Measurements from ENCODE around the gene GLIPR1L2. TPM values are rescaled to one million over a fixed set of nuclear protein-coding genes. Genes with fewer than 3 reads are reported as not detected.

Gene GLIPR1L2
- total RNA-seq (2021; fragmentation: NEBNext Ultra II Directional; extraction: Animal tissue kit (Norgen Biotek cat#: 25700)) = not detected in 2 replicates
- polyA plus RNA-seq (2011; rRNA removed) = 0.09 and 0.24 TPM in 2 replicates
- polyA plus RNA-seq (2011; cell fraction: cytosol; rRNA removed) = 0.25 TPM
- 0.14 TPM for polyA plus RNA-seq (2011; cell fraction: nucleus; rRNA removed)
- 0.15 to 0.20 TPM in 2 of 4 replicates, not detected in the others for polyA plus RNA-seq (2012, experiment 1 of 2)
- polyA plus RNA-seq (2012, experiment 2 of 2) = not detected
- 0.06 TPM for polyA plus RNA-seq (2013, experiment 1 of 2)
- polyA plus RNA-seq (2013, experiment 2 of 2) = 0.22 TPM
- polyA minus RNA-seq (2011; rRNA and poly(A)+ RNA removed) = 0.16 and 0.54 TPM in 2 replicates
- not detected for polyA minus RNA-seq (2011; cell fraction: cytosol; rRNA and poly(A)+ RNA removed)
- polyA minus RNA-seq (2011; cell fraction: nucleus; rRNA and poly(A)+ RNA removed) = not detected
- long read RNA-seq, experiment 1 = 0 reads
- long read RNA-seq, experiment 2 = 0 reads

DNA sequence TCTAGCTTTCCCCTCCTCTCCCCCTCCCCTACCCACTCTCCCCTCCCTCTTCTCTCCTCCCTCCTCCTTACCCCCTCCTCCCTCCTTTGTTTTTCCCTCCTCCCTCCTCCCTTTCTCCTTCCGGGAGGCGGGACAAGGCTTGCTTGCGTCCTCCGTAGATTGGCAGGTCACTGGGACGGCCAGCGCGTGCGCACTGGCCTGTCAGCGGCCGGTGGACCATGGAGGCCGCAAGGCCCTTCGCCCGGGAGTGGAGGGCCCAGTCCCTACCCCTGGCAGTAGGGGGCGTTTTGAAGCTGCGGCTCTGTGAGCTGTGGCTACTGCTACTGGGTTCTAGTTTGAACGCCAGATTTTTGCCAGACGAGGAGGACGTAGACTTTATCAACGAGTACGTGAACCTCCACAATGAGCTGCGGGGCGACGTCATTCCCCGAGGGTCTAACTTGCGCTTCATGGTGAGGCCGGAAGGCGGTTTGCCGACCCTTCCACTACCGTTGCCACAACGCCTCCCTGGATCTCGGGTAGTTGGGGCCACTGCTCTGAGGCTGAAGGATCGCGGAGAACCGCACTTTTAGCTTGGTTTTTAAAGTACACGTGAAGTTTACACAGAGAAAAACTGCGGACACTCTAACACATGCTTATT, at the start of gene GLIPR1L2:
GLIPR1L2 (plus strand) TSS at position 191 of the 640 bp plus-strand sequence; CDS start at position 219, 28 bp downstream.
- POLR2A ChIA-PET (ENCODE audit: partially characterized antibody) = interaction anchor here (0.6 to 1.1 kb wide), 2 partner anchors 33 to 94 kb away, joined by 4 read pairs; no protein-coding TSS in a partner anchor
- TF ChIP-seq YY1 (IDR thresholded peaks at IDR 0.05; ENCODE audit: low read depth, low read length) = peak; percentile 81
- peak; percentile 49 to 66; a peak in 3 of 4 replicates for TF ChIP-seq RAD21 (IDR thresholded peaks at IDR 0.05 in 1 of 2, conservative IDR thresholded peaks at IDR 0.05 in 1 of 2; ENCODE audit: low read depth in 2 of 2, low read length in 2 of 2)
- TF ChIP-seq HDAC6 (IDR thresholded peaks at IDR 0.05; ENCODE audit: low read depth, low read length) = no peak
- peak; percentile 43; the same call in 1 of the 2 replicates for TF ChIP-seq SP4 (IDR thresholded peaks at IDR 0.05; ENCODE audit: low read length)
- TF ChIP-seq FOSL1 (IDR thresholded peaks at IDR 0.05; ENCODE audit: insufficient read depth, low read depth, low read length) = no peak
- TF ChIP-seq EP300 (IDR thresholded peaks at IDR 0.05; ENCODE audit: borderline replicate concordance in 1 of 2, low read depth in 2 of 2, low read length in 2 of 2) = no peak
- TF ChIP-seq CEBPB (IDR thresholded peaks at IDR 0.05; ENCODE audit: low read depth, low read length) = no peak
- no peak for TF ChIP-seq TCF12 (IDR thresholded peaks at IDR 0.05; ENCODE audit: low read depth, low read length)
- peak; percentile 59 for TF ChIP-seq KDM4A (IDR thresholded peaks at IDR 0.05; ENCODE audit: low read depth, low read length, severe bottlenecking)
- TF ChIP-seq SP1 (IDR thresholded peaks at IDR 0.05; ENCODE audit: low read depth, low read length) = no peak

More for the DNA sequence above, at the start of gene GLIPR1L2:
- H3K4me1 ChIP-seq (replicated peaks in 1 of 4; ENCODE audit: control insufficient read depth in 3 of 4, insufficient read depth in 4 of 4, low read length in 3 of 4) = peaks cover 0 to 3% (median 0%) of the 10 kb centered on the region in 4 experiments; a peak in 1 of 7 replicates
- DNase-seq (ENCODE audit: low read depth in 1 of 2, low spot score in 2 of 2) = peak; percentile 97 to 98
- H3K27me3 ChIP-seq (replicated peaks in 1 of 4; ENCODE audit: control insufficient read depth in 3 of 4, extremely low read depth in 1 of 4, insufficient read depth in 3 of 4, low read length in 3 of 4) = no peaks in the 10 kb centered on the region
- peak within 1 kb of the TSS; percentile 49 to 71 for H3K4me2 ChIP-seq (ENCODE audit: insufficient read depth in 1 of 2, low read depth in 2 of 2, low read length in 2 of 2)
- peak within 1 kb of the TSS; percentile 49 for H4K91ac ChIP-seq (replicated peaks; ENCODE audit: insufficient read length, low read length)
- no peaks in the 10 kb centered on the region for H3K9me3 ChIP-seq (ENCODE audit: insufficient read depth in 2 of 2, low read depth in 1 of 2, low read length in 1 of 2)
- no peaks in the 10 kb centered on the region for H3K79me2 ChIP-seq (ENCODE audit: control insufficient read depth in 1 of 2, insufficient read depth in 2 of 2, low read length in 2 of 2)
- peak within 1 kb of the TSS; percentile 92; the same call in 1 of the 2 replicates for H2BK12ac ChIP-seq (ENCODE audit: low read depth, low read length)
- no peak within 1 kb of the TSS for H2BK120ac ChIP-seq (replicated peaks; ENCODE audit: low read depth, low read length)
- H2BK20ac ChIP-seq (ENCODE audit: low read length) = no peak within 1 kb of the TSS
- peak within 1 kb of the TSS; percentile 93 for H2BK5ac ChIP-seq (ENCODE audit: low read depth, low read length)
- no peaks in the 10 kb centered on the region for H3K36me3 ChIP-seq (ENCODE audit: control insufficient read depth in 2 of 4, insufficient read depth in 4 of 4, low read length in 3 of 4)
- CTCF ChIA-PET (ENCODE audit: partially characterized antibody) = interaction anchor here (0.6 to 3.0 kb wide), 22 partner anchors 9 to 489 kb away, joined by 3 to 21 read pairs (median 4); partner anchors contain the start of genes CAPS2, GLIPR1 and GLIPR1L1
- no peak within 1 kb of the TSS for H3K14ac ChIP-seq (ENCODE audit: insufficient read length)
- no peak within 1 kb of the TSS for H3K56ac ChIP-seq (replicated peaks; ENCODE audit: insufficient read length, low read depth, low read length)
- H3K4me3 ChIP-seq (ENCODE audit: extremely low read depth in 1 of 4, insufficient read depth in 2 of 4, low read depth in 3 of 4, low read length in 4 of 4) = peak within 1 kb of the TSS; percentile 51 to 63 (median 58)
- no peak within 1 kb of the TSS for H3K23ac ChIP-seq (ENCODE audit: insufficient read length)
- peak within 1 kb of the TSS in 3 of 4 experiments; percentile 71 to 86 (median 75); a peak in 6 of 7 replicates for H3K9ac ChIP-seq (replicated peaks in 1 of 4; ENCODE audit: extremely low read depth in 1 of 4, low read depth in 3 of 4, low read length in 3 of 4)
- H3K79me1 ChIP-seq (ENCODE audit: low read depth, low read length) = no peaks in the 10 kb centered on the region
- peak within 1 kb of the TSS; percentile 53 for H4K5ac ChIP-seq (ENCODE audit: insufficient read length, low read depth, low read length)
- FAIRE-seq = peak; percentile 92
- H2AFZ ChIP-seq (ENCODE audit: low read length) = peak within 1 kb of the TSS; percentile 98
- peak within 1 kb of the TSS; percentile 33; the same call in 1 of the 2 replicates for H3K27ac ChIP-seq (ENCODE audit: low read depth, low read length)
- no peak within 1 kb of the TSS for H4K8ac ChIP-seq (ENCODE audit: extremely low read depth, insufficient read depth, low read length)
- H4K20me1 ChIP-seq (replicated peaks in 1 of 2; ENCODE audit: control insufficient read depth in 1 of 2, insufficient read depth in 2 of 2, low read length in 2 of 2) = no peaks in the 10 kb centered on the region
- H3K18ac ChIP-seq (ENCODE audit: extremely low read depth, low read length) = peak within 1 kb of the TSS; percentile 68; the same call in 1 of the 2 replicates
- peaks cover 3% of the 10 kb centered on the region; the same call in 1 of the 2 replicates for H3K23me2 ChIP-seq (ENCODE audit: low read depth, low read length)
- H2AK5ac ChIP-seq (ENCODE audit: low read depth, low read length) = no peak within 1 kb of the TSS
- 0 out of 2 replicates have a peak within 1 kb of the TSS, but pooled peaks have one; percentile 31 for H2BK15ac ChIP-seq (ENCODE audit: low read length)
- H3K4ac ChIP-seq (replicated peaks; ENCODE audit: insufficient read length, low read depth, low read length) = no peak within 1 kb of the TSS
- WGBS, 2 experiments (ENCODE audit: extremely low coverage in 1 of 2, insufficient coverage in 1 of 2, insufficient read length in 1 of 2, insufficient replicate concordance in 2 of 2, low coverage in 1 of 2, low lambda C conversion rate in 2 of 2, missing lambda C conversion rate in 1 of 2) = 11% methylated on average over 32 of the region's 36 CpGs; no CpG with 5 or more reads in 1 of the 2 experiments

All from H1 (cell line).